Body of pancreas (tissue), 4 donors: Measurements from ENCODE around the gene SYT14. TPM values are rescaled to one million over a fixed set of nuclear protein-coding genes. Genes with fewer than 3 reads are reported as not detected.

Experiments
- ATAC-seq: fragments of 150-250 bp; one replicate; pipeline ENCODE4 v1.9.1; 2016
- DNase-seq, 4 donors: peaks; one replicate each; pipeline ENCODE4 v3.0.0-alpha.2; 2019
- H3K27ac ChIP-seq, 4 donors: fragments of 200-600 bp; sonication (generic); 1 replicate in 3 of 4; 2 replicates in 1 of 4; pipeline versions ENCODE4 v1.5.1 to v1.6.1; 2016 to 2019; ENCODE audit warnings: mild to moderate bottlenecking in 1 of 4, mixed read lengths in 1 of 4, moderate library complexity in 1 of 4
- H3K27me3 ChIP-seq, 2 donors: fragments of 200-600 bp; sonication (generic); one replicate each; pipeline ENCODE4 v1.6.0; 2016; ENCODE audit warnings: mild to moderate bottlenecking in 1 of 2
- H3K36me3 ChIP-seq, 2 donors: fragments of 200-600 bp; sonication (generic); replicated peaks in 1 of 2; 2 replicates each; pipeline ENCODE4 v1.5.1; 2016; ENCODE audit warnings: low read depth in 2 of 2; ENCODE audit not compliant: insufficient read depth in 1 of 2
- H3K4me1 ChIP-seq: fragments of 200-600 bp; sonication (generic); one replicate; pipeline ENCODE4 v1.6.0; 2016
- H3K4me3 ChIP-seq, 2 donors: fragments of 200-600 bp; sonication (generic); 1 replicate in 1 of 2; 2 replicates in 1 of 2; pipeline ENCODE4 v1.5.1; 2016 to 2019
- H3K9me3 ChIP-seq, 3 donors: fragments of 200-600 bp; sonication (generic); 1 replicate in 2 of 3; 2 replicates in 1 of 3; pipeline ENCODE4 v1.5.1; 2016
- CTCF ChIP-seq, 7 experiments: fragments of 450-650 bp in 4 of 7; fragments of 200-600 bp in 3 of 7; sonication (generic) in 3 of 7; IDR thresholded peaks; one replicate each; pipeline ENCODE4 v1.5.1; 2016 to 2019; ENCODE audit warnings: antibody characterized with exemption in 7 of 7
- POLR2A ChIP-seq, 3 donors: fragments of 450-650 bp; IDR thresholded peaks; one replicate each; pipeline ENCODE4 v1.6.1; 2016; ENCODE audit warnings: antibody characterized with exemption in 3 of 3, mild to moderate bottlenecking in 2 of 3
- WGBS, 2 donors: methylation state at CpG; one replicate each; pipeline ENCODE4 v1.1.5; 2017; 5-methylcytosine and 5-hydroxymethylcytosine counted together
- intact Hi-C: fragments of 100-400 bp; cut with DNase I; formaldehyde crosslinking; loops from one replicate; pipeline ENCODE4 v1.15.1; 2023
- total RNA-seq, 2 donors: library from RNA; depleted of rRNA; stranded (reverse); fragments of >200 nt; gene quantifications; one replicate each; pipeline ENCODE4 v1.1.0, GENCODE V29; 2016

Gene SYT14
- total RNA-seq, 2 donors from 2014 or later = 0.78 TPM; not detected in 1

- no peak for TF ChIP-seq CTCF (IDR thresholded peaks at IDR 0.05)
- intact Hi-C loops = no loop called here
- DNase-seq (no peak), ATAC-seq (no peak)
- Histone ChIP-seq H3K4me1 (no peaks in the 10 kb centered on the region), H3K4me3 (no peak overlapping the region), H3K27ac (no peak overlapping the region), H3K27me3 (no peaks in the 10 kb centered on the region), H3K9me3 (no peaks in the 10 kb centered on the region), H3K36me3 (no peaks in the 10 kb centered on the region)
- WGBS, 2 donors = 40 to 46% methylated on average over 1 of the region's 1 CpG
These were observed 115.1 kb downstream of the SYT14 start for GRCh38 chr1:210053126-210053525.

GRCh38 chr1:210057593-210057992 is 119.6 kb downstream of the SYT14 start:
- DNase-seq (no peak), ATAC-seq (no peak)
- TF ChIP-seq POLR2A (IDR thresholded peaks at IDR 0.05) (no peak), CTCF (IDR thresholded peaks at IDR 0.05) (no peak)
- Histone ChIP-seq H3K36me3 (no peaks in the 10 kb centered on the region), H3K27ac (no peak overlapping the region), H3K4me3 (no peak overlapping the region), H3K9me3 (no peaks in the 10 kb centered on the region), H3K4me1 (no peaks in the 10 kb centered on the region), H3K27me3 (no peaks in the 10 kb centered on the region)
- intact Hi-C loops = no loop called here

- WGBS, 2 donors = 13 to 20% methylated on average over 1 of the region's 1 CpG
- no peak for TF ChIP-seq POLR2A (IDR thresholded peaks at IDR 0.05)
- no peak for TF ChIP-seq CTCF (IDR thresholded peaks at IDR 0.05)
These were observed 124.0 kb downstream of the SYT14 start for GRCh38 chr1:210061992-210062391.

GRCh38 chr1:210070531-210070930 is 132.5 kb downstream of the SYT14 start:
- Histone ChIP-seq H3K9me3 (no peaks in the 10 kb centered on the region), H3K36me3 (no peaks in the 10 kb centered on the region), H3K4me1 (no peaks in the 10 kb centered on the region), H3K4me3 (no peak overlapping the region), H3K27me3 (no peaks in the 10 kb centered on the region), H3K27ac (peak overlapping the region in 1 of 4 donors; percentile 5)
- 44 to 48% methylated on average over 3 of the region's 3 CpGs for WGBS, 2 donors
- ATAC-seq = peak; percentile 30
- TF ChIP-seq POLR2A (IDR thresholded peaks at IDR 0.05) (no peak), CTCF (IDR thresholded peaks at IDR 0.05) (no peak)
- intact Hi-C loops = no loop called here
- no peak for DNase-seq

More at GRCh38 chr1:210061992-210062391, 124.0 kb downstream of the SYT14 start:
- Histone ChIP-seq H3K4me3 (no peak overlapping the region), H3K27me3 (no peaks in the 10 kb centered on the region), H3K36me3 (no peaks in the 10 kb centered on the region), H3K4me1 (no peaks in the 10 kb centered on the region), H3K27ac (no peak overlapping the region), H3K9me3 (no peaks in the 10 kb centered on the region)
- ATAC-seq = no peak
- DNase-seq = no peak
- intact Hi-C loops = no loop called here

- no peak for DNase-seq
- H3K4me3 ChIP-seq = no peak overlapping the region
- no peaks in the 10 kb centered on the region for H3K9me3 ChIP-seq
- intact Hi-C loops = no loop called here
- no peaks in the 10 kb centered on the region for H3K4me1 ChIP-seq
- no peak for ATAC-seq
- no peak for TF ChIP-seq POLR2A (IDR thresholded peaks at IDR 0.05)
- TF ChIP-seq CTCF (IDR thresholded peaks at IDR 0.05) = no peak
- H3K27me3 ChIP-seq = no peaks in the 10 kb centered on the region
- no peaks in the 10 kb centered on the region for H3K36me3 ChIP-seq
- H3K27ac ChIP-seq = no peak overlapping the region
These were observed 134.1 kb downstream of the SYT14 start for GRCh38 chr1:210072129-210072528.
